Breast epithelium (tissue), 3 donors: ENCODE data around the gene FRMD4A.

Experiments used
- POLR2A ChIP-seq: fragments of 450-650 bp; IDR thresholded peaks from one replicate; pipeline ENCODE4 v1.6.1; 2016; ENCODE audit warnings: antibody characterized with exemption, mild to moderate bottlenecking, moderate library complexity
- POLR2AphosphoS5 ChIP-seq, 3 donors: sonication (generic); formaldehyde crosslinking; IDR thresholded peaks; one replicate each; pipeline ENCODE4 v1.6.1; 2017; ENCODE audit warnings: antibody characterized with exemption in 3 of 3
- TF ChIP-seq, protein P1 (sequence below), 3 donors: fragments of 450-650 bp; IDR thresholded peaks; one replicate each; pipeline ENCODE4 v1.5.1; 2016 to 2017; ENCODE audit warnings: antibody characterized with exemption in 3 of 3, mild to moderate bottlenecking in 3 of 3, moderate library complexity in 3 of 3

DNA sequence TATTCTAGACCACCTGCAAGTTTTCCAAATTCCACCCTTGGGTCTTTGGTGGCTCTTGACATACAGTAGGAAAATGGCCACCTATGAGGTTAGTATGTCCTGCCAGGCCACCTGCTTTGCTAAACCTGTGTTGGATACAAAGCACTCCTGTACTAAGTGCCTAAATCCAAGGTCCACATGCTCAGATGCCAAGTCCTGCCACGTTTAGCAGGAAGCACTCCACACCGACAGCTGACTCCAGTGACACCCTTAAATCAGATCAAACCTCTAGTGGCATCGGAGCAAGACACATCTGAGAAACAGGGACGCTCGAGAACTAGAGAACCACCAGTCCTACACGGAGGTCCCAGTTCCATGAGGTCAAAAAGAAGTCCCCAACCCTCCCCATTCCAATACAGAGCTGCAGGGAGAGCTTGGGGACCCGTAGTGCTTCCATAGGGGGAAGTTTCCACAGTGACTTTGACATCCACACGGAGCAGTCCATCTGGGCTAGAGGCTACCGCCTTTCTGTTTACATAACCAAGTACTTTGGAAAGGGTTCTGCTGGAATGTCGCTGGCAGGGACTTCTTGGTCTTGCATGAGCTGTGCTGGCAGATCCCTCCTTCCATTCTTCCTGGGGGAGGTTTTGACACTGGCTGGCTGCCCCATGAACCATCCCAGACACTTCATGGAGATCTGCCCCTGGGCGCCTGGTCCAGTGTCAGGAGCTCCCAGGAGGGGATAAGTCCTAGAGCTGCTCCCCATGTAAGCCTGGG lies 453.4 kb downstream of the FRMD4A start:
- TF ChIP-seq, protein P1, sequence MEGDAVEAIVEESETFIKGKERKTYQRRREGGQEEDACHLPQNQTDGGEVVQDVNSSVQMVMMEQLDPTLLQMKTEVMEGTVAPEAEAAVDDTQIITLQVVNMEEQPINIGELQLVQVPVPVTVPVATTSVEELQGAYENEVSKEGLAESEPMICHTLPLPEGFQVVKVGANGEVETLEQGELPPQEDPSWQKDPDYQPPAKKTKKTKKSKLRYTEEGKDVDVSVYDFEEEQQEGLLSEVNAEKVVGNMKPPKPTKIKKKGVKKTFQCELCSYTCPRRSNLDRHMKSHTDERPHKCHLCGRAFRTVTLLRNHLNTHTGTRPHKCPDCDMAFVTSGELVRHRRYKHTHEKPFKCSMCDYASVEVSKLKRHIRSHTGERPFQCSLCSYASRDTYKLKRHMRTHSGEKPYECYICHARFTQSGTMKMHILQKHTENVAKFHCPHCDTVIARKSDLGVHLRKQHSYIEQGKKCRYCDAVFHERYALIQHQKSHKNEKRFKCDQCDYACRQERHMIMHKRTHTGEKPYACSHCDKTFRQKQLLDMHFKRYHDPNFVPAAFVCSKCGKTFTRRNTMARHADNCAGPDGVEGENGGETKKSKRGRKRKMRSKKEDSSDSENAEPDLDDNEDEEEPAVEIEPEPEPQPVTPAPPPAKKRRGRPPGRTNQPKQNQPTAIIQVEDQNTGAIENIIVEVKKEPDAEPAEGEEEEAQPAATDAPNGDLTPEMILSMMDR (IDR thresholded peaks at IDR 0.05): no peak
- TF ChIP-seq POLR2AphosphoS5 (IDR thresholded peaks at IDR 0.05) (no peak), POLR2A (no peak)
